GM18861 (cell line): ENCODE results near the gene TAF4.
"Not testable (repeated sequence)": the region's sequence is repeated elsewhere in the genome, so short reads cannot be mapped to it uniquely, and the experiment has no call there.

Experiments used
- ATAC-seq: cut with Tn5 transposase; IDR thresholded peaks from one replicate; pipeline ENCODE4 v1.9.1; 2021; ENCODE audit not compliant: unreplicated experiment

Gene TAF4

GRCh38 chr20:62059401-62059800 is 6.3 kb downstream of the TAF4 start:
- ATAC-seq: no peak

GRCh38 chr20:62058941-62059340 is 6.7 kb downstream of the TAF4 start:
- ATAC-seq: no peak

DNA sequence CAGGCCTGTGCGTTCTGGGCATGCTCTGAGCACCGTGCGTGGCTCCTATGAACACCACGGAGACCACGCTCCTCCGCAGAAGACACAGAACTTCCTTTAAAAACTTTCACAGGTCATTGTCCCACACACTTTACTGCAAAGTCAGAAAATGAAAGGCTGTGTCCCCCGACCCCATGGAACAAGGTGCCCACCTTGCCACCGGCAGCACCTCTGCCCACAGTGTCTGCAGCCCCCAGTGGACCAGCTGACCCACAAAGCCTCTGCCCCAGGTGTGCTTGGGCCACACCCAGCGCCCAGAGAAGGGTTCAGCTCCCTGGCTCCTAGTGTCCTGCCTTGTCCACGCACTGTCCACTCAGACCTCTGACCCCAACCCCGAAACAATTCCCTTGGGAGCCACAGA is 8.7 kb downstream of the TAF4 start:
- no peak for ATAC-seq

DNA sequence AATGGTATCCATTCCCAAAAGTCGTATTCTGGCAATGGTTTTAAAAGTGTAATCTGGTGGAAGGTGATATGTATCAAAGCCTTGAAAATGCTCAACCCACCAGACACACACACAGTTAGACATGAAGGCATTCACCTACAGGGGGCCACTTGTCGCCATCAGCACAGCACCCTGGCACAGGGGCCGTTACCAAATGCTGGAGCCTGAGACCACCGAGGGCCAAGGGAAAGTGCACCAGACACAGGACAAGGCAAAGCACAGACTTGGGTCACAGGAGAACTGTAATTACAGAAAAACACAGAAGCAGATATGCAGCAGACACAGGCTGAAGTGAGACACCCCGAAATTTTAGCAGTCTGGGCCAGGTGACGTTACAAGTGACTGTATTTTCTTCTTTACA is 9.3 kb downstream of the TAF4 start:
- no peak for ATAC-seq

GRCh38 chr20:62055862-62056115 is 9.9 kb downstream of the TAF4 start:
- ATAC-seq: not testable (repeated sequence)

DNA sequence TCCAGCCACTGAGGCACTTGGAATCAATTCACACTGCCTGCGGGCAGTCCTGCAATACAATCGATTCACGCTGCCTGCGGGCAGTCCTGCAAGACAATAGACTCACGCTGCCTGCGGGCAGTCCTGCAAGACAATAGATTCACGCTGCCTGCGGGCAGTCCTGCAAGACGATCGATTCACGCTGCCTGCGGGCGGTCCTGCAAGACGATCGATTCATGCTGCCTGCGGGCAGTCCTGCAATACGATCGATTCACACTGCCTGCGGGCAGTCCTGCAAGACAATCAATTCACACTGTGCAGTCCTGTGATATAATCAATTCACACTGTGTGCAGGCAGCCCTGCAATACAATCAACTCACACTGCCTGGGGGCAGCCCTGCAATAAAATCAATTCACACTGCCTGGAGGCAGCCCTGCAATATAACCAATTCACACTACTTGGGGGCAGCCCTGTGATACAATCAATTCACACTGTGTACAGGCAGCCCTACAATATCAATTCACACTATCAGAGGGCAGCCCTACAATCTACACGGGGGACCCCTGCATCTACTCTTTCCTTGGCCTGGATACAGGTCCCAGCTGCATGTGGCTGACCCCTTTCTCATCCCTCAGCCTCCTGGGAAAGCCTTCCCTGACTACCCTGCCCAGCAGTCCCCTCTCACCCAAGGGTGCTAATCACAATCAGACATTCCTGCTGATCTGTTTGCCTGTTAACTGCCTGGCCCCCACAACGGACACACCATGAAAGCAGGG is 10.4 kb downstream of the TAF4 start:
- ATAC-seq: no peak

DNA sequence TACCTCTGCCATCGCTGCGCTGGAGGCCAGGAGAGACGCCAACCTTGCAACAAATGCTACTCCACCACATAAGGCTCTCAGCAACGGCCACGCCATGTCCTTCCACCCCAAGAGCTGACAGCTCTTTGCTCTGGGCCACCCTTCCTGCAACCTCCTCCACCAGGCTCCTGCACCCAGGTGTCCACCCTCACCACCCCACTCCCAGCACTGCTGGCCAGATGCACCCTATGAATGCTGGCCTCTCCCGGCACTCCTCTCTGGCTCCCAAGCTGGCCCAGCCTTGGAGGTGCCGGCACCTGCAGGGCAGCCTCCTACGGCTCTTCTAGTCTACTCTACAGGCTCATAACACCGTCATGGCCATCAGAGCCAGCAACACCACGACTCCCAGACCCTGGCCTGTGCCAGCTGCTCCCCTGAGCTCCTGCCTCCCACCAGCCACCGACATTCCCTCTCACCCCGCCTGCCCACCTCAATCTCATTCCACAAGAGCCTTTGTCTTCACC is 11.2 kb downstream of the TAF4 start:
- ATAC-seq: no peak

DNA sequence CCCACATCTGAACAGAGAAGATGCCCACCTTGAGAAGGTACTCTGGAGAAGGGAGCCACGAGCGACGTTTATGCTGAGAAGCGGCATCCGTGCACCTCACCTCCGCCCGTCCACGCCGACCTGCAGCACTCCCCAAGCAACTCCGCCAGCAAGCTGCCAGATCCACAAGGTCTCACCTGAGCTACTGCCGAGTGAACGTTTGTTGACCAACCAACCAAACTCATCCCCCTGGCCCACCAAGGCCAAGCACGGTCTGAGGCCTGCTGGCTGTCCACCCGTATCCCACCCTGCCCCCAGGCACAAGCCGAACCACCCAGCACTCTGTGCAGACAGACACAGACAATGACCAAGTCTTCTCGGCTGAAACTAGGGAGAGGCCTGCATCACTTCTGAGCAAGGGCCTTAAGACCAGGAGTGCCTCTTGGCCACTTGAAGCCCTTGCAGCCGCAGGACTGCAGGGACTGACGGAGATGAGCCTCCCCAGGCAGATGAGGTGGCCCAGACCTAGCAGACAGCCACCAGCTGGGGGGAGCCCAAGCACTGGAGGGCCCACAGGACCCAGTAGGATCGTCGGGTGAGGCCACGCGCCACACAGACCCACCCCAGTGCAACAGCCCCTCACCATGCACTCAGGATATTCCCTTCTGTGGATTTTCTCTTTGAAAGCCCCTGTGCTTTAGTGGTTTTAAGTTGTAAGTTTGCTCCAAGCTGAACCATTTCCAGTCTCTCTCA is 12.1 kb downstream of the TAF4 start:
- no peak for ATAC-seq

DNA sequence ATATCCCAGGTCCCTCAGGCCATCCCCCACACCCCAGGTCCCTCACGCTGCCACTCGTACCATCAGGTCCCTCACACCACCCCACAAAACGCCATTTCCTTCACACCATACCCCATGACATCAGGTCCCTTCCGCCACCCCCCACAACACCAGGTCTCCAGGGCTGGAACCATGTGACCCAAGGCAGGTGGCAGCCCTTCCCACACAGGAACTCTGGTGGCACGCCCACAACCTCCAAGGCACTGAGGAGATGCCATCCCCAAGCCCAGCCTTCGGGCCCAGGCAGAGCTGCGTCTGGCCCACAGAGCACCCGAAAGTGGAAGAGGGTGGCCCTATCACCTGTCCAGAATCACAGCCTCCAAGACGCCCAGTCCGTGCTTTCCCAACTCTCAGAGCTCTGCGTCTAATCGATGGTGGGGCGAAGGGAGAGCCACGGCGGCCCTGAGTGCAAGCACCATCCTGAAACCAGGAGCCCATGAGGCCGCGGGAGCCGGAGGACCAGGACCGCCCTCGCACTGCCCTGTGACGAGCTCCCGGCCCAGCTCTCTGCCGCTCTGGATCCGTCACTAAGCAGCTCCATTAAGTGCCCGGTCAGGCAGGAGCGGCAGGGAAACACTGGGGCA is 12.7 kb downstream of the TAF4 start:
- no peak for ATAC-seq

- no peak for ATAC-seq
Observed at GRCh38 chr20:62052336-62052841, 13.3 kb downstream of the TAF4 start.

DNA sequence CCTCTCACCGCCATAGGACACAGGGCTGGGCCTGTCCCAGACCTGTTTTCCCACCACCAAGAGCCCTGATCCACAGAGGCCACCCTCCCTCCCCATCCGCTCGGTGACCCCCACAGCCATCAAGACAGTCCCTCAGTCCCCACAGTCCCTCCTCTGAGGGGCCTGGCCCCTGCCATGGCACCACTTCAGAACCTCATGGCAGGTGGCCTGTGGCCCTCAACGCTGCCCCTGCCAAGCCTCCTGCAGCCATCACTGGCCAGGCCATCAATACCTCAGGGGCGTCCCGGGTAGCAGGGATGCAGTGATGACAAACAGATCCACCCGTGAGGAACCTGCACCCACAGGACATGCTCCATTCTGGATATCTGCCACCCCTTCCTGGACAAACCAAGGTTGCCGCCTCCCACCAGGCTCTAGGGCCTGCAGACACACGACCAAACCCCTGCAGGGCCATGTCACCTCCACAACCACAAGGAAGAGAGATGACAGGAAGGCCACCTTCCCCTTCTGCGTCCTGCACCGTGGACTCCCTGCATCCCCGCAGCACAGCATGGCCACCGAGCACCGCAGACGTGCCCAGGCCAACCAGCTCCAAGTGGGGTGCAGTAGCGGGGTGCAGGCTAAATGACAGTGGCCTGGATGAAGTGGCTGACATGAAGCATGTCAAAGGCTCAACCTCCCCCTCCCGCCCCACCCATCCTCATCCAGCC is 14.0 kb downstream of the TAF4 start:
- ATAC-seq: no peak

- no peak for ATAC-seq
Observed at GRCh38 chr20:62051144-62051543, 14.5 kb downstream of the TAF4 start.

DNA sequence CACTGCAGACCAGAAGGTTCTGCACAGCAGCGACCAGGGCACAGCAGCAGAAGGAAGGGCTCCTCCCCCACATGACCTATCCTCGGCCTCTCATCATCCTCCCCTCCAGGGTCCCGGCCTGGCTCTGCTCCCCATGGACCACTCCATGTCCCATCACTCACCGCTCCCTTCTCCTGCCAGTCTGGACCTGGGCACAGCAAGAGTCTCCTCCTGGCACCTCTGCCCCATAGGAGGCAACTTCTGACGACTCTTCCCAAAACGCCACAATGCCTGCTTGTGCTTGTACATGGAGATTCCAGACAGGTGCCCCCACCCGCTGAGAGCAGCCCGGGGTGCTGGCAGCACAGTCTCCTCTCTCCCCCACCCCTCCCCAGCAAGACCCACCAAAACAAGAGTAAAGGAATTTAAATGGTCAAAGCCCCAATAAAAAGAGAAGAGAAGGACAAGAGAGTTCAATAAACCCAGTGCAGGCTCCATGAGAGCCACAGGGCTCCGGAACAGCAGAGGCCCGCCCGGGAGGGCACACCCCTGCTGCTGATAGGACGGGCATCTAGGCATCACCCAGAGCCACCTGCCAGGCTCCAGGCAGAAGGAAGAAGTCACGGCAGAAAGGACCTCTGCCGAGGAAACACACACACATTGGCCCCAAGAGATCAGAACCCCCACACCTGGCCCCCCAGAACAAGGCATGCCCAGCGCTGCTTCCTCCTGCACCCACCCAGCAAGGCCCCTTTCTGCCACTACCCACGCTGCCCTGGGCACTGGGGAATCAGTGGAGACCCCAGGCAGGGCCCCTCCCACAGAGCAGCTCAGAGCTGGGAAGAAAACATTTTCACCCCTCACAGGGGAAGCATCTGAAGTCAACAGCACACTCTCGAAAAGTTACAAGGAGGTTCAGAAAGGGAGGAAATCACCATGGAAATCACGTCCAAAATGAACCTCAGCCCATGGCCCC is 15.2 kb downstream of the TAF4 start:
- no peak for ATAC-seq

DNA sequence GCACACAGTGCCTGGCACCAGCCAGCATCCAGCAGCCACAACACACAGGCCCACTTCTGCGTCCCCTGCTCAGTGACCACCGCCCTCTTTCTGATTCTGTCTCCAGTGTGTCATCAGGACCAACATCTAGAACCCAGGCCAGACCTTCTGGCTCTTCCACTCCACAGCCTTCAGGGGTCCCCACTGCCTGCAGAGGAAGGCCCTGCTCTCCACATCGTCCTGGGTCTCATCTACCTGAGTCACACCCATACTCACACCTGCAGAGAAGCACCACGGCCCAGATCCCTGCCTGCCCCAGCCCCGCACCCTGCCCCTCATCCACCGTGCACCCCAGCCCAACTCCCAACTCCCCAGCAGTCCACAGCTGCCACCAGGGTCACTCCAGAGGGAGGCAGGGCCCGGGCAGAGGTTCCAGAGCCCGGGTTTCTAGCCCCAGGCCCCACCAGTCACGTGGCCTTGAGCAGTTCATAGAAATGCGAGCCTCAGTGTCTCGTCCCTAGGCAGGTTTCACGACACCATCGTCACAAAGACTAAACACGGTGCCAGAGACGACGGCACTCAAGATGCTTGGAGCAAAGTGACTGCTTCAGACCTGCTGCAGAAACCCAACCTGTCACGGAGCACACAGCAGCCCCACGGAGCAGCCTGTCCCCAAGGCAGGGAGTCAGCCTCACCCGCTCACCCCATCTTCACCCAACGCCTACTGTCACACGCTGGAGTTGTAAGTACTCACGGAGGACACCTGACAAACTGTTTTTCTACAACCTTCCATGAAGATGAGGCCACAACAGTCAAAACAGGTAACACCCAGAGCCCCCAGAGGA is 16.1 kb downstream of the TAF4 start:
- ATAC-seq: no peak

GRCh38 chr20:62048821-62049291 is 16.8 kb downstream of the TAF4 start:
- ATAC-seq: no peak

GRCh38 chr20:62048346-62048761 is 17.3 kb downstream of the TAF4 start:
- no peak for ATAC-seq

DNA sequence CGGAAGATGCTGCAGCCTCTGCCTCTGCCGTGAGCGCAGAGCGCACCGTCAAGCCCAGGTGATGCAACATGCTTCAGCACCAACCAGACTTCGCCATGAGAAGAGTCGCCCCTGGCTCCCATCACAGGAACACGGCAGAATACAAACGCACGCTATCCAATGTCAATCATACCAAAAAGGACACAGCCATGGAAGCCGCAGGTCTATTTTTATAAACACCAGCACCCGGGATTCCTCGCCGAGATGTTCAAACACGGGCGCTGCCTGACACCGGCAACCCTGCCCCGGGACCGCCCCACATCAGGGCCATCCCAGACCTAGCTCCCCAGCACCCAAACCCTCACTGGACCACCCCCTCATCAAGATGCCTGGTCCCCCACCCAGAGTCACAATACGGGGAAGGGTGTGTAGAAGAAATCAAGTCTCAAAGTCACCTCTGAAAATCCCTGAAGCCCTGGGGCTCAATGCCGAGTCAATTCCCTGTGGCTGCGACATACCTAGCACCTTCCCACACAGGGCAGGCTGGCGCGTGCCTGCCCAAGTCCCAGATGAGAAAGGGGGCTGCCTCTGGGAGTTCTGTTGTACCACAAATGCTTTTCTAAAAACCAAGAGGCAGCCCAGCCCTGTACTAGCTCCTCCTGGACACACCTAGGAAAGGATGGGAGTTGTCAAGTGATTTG is 17.9 kb downstream of the TAF4 start:
- ATAC-seq: no peak

GRCh38 chr20:62046431-62046830 is 19.2 kb downstream of the TAF4 start:
- ATAC-seq: no peak
